ENCODE results near the gene ABHD15.

Gene ABHD15

DNA sequence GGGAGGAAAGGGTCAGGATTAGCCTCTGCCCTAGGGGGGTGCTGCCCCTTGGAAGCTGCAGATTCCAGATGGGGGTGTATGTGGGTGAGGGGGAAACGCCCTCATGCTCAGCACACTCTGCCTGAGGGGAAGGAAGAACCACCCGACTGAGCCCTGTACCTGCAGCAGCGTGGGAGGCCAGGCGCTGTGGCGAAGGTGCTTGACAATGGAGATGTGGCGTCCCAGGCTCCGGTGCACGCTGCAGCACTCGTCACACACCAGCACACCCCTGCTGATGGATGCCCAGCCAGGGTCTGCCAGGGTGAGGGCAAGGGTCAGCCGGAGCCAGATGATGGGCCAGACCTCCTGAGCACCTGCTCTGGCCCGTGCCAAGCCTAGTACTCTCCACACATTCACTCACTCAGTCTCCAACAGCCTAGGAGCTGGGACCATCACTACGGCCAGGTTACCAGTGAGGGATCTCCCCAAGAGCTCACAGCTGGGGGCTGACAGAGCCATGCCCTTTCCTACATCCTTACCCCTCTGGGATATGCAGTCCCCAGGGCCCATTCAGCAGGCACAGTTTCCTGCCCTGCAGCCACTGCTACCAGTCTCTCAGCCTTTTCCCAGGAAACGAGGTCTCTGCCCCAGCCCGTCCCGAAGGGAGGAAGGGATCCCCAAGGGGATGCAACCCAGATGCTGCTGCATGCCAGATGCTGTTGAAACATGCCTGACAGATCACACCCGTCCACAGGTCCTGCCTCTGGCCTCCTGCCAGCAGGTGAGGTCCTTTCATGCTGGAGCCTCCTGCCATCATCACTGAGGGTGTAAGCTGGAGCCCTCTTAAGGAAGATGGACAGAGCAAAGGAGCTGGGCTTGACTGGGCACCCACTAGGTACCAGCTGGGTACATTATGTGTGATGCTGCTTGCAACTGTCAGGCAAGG is 16.7 kb upstream of the ABHD15 start:
- peak; percentile 27 for DNase-seq (ENCODE audit: low spot score)

DNA sequence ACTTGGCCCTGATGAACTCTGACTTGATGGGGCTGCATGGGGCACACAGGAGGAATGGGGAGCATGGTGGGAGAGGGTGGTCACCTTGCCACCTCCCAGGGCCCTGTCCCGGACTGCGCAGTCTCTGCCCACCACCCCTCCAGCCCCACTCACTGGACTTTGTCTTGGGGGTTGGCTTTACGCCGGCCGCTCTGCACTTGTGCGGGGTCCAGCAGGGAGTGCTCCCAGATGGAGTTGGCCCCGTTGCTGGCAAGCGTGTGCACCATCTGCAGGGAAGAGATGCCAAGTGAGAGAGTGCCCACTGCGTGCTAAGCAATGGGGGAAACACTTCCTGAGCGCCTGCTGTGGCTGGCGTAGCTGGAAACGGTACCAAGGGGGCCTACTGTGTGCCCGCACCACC is 15.9 kb upstream of the ABHD15 start:
- DNase-seq (ENCODE audit: low spot score): peak; percentile 92

DNA sequence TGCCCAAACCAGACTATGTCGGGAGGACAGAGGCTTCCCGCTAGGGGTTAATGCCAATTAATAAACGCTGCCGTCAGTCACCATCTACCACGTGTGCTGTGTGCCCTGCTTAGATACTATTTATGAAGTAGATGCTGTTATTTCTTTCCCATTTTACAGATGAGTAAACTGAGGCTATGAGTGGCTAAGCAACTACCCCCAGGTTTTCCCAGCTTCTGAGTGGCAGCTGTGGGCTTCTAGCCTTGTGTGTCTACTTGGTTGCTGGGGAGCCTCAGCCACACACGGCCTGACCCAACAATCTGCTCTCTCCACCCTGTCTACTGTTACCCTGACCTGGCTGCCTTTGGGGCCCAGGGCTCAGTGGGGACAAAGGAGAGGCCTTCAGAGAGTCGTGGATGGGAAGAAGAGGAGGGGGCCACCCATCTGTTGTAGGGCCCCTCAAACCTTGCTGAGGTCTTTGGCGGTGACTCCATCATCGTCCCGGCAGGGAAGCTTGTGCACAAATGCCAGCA is 15.5 kb upstream of the ABHD15 start:
- DNase-seq (ENCODE audit: low spot score): no peak

DNA sequence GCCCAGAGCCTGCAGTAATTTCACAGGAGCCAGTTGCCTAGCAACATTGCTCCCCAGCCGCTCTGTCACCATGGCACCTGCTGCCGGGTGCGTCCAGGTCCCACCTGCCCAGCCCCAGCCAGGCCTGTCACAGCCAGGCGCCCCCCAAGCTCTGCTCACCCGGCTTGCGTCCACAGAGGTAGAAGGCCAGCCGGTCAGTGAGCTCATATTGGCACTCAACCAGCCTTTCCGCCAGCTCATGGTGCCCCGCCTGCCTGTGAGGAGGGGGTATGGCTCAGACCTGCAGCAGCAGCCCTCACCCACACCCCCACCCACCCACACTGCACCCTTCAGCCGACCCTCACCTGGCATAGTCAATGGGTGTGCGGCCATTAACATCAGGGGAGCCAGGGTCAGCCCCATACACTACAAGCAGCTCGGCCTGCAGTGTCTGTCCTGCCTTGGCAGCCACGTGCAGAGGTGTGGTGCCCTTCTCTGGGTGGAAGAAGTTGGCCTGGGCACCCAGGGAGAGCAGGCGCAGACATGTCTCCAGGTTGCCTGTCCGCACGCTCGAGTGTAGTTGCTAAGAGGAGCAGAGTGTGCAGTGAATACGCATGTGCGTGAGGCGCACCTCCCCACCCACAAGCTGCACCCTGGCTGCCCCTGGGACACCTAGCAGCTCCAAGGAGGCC is 14.9 kb upstream of the ABHD15 start:
- peak; percentile 8 for DNase-seq (ENCODE audit: low spot score)

DNA sequence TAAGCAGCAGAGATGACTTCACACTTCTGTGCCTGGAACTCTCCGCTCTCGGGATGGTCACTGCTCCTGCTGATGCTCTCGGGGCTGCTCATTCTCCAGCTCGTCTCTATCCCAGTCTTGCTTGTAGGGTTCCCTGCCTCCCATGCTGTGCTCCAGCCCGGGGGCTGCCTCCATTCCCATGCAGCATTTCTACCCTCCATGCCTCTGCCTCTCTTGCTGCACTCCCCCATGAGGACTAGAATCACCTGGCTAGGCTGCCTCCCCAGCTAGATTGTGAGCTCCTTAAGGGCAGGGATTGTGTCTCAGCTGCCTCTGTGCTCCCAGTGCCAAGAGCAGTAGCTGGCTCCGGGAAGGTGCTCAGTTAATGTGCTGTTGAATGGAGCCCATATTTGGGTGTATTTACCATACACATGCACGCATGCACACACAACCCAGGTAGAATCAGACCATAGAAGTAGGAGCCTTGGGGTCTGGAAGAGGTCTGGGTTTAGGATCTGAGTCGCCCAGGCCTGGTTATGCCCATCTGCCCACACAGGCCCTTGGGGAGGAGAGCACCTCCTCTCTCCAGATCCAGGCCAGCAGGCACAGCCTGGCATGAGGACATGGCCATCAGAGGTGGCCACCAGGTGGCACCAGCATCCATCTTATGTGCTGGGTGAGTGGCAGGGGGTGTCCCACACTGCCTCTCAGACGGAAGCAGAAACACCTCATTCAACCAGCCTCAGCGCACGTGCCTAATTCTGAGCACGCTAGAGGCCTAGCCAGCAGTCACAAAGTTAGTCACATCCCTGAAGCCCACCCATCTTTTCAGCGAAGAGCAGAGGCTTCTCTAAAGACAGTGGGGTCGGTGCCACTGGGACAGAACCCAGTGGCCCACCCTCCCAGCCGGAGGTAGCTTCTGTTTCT is 13.3 kb upstream of the ABHD15 start:
- DNase-seq (ENCODE audit: low spot score): peak; percentile 87

DNA sequence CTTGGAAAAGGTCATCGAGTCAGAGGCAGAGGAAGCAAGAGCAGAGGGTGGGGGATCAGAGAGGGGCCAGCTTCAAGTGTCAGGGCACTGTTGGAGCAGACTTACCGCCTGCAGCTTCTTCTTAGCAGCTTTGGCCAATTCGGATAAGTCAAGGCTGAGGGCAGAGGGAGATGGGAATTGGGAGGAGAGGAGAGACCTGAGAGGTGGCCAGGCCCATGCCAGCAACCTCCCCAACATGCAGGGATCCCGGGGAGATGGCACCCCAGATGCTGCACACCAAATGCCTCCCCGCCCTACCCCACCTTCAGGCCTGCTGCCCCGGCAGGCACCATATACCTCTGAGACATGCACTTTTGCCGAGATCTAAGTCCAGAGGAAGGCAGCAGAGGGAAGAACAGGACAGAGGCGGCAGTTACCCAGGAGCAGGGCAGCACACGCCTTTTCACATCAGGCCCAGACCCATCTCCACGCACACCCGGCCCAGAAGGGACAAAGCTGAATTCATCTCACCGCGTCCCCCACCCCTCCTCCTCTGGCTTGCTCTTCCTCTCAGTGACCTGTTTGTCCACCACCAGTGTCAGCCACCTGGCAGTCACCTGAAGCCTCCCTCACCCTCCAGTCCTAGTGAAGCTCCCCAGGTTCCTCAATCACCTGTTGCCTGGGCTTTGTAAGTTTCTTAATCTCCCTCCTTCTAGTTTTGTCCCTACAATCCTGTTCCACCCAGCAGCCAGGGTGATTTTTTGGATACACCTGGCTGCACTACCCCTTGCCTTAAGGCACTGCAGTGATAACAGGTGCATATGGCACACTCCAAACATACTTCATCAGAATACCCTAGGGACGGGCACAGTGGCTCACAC is 12.0 kb upstream of the ABHD15 start:
- DNase-seq (ENCODE audit: low spot score): peak; percentile 3

DNA sequence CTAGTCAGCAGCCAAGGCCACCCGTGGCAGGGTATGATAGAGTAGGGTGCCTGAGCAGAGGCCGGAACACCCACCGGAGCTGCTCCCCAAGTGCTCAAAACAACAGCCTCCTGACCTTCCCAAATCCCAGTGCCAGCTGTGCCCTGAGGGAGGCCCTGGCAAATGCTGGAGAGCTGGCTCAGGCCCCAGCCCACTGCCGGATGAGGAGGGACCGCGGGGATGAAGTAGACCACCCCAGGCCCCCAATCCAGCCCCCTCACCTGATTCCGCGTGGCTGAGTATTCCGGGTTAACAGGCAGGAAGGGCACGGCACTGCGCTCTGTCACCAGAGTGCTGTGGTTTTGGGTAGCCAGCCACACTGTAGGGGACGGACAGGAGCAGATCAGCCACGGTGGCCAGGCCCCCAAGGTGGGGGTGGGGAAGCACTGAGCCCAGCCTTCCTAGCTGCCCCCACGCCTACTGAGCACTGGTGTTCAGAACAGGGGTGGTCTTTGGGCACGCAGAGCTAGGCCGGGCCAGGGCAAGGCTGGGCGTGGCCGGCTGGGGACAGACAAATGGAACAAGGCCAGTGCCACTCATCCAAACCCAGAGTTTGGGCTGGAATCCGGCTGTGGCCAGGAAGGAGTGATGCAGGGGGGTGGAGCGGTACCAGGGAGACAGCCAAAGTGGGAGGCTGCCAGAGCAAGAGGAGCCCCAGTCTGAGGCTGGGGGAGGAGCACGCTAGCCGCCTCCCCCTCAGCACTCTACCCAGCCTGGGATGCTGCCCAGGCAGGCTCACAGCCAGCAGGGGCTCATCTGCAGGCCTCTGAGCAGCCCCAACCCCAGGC is 10.8 kb upstream of the ABHD15 start:
- peak; percentile 77 for DNase-seq (ENCODE audit: low spot score)

DNA sequence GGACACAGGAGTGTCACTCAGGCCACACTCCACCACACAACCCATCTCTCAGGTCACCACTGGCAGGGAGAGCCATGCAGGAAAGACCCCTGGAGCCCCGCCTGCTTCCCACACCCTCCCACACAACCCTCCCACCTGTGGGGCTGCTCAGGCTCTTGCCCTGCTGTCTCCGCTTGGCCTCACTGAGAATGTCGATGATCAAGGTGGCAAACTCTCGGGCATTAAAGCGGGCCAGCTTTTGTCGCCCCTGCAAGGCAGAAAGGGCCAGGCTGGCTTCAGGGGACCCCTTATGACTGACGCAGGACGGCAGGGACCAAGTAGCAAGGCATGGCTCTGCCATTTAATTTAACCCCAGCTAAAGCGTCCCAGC is 10.1 kb upstream of the ABHD15 start:
- no peak for DNase-seq (ENCODE audit: low spot score)

DNA sequence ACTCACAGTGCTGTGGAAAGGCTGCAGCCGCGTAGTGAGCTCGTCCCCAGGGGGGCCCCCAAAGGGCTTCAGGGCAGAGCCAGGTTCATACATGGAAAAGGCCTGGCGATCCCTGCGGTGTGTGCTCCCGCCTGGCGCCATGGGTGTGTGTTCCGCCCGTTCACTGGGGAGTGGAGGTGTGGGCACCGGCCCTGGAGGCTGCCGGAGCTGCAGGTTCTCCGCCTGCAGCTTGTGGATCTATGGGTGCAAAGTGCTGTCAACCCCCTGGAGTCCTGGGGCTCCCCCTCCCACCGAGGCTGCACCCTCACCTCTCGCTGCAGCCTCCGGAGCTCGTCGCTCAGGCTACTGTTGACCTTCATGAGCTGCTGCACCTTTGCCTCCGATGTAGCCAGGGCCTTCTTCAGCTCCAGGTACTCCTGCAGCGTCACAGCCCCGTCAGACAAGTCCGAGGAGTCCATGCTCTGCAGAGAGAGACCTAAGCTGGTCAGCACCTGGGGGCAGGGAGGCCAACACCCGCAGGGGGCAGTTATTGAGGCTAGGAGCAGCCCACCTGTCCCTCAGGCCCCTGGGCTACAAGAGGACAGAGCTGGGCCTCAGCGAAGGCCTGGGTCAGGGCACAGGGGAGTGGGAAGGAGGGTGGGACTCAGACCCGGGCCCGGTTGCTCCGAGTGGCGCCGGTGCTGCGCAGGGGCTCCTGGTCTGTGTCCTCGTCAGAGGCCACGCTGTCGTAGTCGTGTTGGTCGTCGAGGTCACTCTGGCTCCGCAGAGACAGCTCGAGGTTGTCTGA is 9.6 kb upstream of the ABHD15 start:
- DNase-seq (ENCODE audit: low spot score): no peak

DNA sequence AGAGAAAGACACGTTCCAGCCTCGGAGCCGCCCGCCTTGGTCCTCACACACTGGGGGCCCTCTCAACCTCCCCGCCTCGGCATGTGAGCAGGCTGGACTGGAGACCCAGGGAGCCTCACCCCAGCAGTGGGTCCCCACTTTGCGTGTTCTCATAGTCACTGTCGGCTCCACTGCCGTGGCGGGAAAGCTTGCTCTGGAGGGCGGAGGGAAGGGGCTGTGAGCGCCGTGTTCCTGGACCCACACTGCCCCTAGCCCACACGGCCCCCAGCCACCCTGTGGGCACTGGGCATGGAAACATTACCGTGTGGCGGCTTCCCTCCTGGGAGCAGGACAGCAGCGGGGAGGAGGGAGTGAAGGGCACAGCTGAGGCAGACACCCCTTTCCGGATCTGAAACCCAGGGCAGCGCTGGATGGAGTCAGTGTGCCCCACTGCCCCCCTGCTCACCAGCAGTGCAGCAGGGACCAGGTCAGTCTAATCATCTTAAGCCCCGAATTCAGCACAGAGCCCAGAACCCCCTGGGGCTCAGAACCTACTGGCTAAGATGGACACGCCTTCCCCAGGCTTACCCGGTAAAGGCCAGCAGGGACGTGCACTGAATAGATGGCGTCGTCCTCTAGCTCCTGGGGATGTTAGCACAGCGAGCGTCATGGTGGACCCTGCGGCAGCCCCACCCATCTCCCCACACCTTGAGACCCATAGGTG is 8.8 kb upstream of the ABHD15 start:
- DNase-seq (ENCODE audit: low spot score): no peak

DNA sequence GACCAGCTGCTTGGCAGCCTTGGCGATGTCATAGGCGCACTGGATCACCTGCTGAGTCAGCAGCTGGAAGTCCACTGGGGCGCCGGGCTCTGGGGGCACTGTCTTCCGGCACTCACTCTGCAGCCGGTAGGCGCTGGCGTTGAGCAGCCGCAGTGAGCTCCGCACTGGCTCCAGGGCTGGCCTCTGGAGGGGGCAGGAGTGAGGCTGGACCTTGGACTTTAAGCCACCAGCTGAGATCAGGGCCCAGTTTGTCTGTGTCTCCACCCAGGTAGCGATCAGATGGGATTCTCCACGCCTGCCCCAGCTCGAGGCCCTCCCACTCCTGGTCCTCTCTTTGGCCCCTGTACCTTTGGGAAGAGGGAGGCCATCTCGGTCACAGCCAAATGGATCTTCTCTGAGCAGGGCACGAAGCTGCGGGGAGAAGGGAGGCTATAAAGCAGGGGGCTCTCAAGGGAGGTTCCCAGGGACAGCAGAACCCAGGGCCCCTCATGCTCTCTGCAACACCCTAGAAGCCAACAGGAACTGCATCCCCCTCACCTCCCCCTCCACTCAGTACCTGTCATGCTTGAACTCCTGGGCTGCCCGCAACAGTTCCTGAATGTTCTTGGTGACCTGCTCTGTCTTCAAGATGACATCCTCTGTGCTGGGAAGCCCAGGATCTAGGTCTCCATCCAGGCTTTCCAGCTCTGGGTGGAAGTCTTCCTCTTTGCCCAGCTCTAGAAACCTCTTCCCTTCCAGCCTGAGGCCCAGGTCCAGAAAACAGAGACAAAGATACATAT is 8.1 kb upstream of the ABHD15 start:
- DNase-seq (ENCODE audit: low spot score): no peak

DNA sequence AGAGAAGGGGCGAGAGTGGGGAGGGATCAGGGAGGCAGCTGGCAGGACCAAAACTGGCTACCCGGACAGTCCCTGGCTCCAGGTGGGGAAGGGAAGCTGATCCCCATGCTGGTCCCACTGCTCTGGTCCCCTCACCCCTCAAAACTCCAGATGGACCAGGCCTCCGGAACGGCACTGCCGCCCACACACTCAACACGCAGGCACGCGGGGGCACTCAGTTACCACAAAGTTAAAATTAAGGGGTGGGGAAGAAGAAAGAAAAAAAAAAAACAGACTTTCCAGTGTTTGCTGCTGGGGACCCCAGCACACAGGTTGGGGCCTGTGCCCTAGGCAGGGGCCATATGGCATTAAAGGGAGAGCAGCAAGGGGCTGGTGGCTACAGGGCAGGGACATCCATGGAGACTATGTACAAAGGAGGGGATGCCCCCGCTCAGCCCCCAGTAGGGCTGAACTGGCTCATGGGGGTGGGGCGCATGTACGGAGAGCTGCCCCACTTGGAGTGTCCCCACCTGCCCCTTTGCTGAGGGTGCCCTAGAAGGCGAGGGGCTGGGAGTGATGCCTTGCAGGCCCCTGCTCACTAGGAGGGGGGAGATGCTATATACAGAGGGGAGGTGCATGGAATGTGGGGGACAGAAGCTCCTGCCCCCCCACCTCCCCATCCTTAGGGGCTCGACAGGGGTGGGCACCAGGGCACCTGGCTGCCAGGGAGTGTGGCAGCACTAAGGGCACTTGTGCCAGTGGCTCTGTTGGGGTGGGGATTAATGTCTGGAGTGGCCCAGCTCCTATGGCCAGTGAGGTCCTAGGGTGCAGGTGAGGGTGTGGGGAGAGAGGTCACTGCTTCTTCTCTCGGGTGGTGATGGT is 7.3 kb upstream of the ABHD15 start:
- DNase-seq (ENCODE audit: low spot score): peak; percentile 4

DNA sequence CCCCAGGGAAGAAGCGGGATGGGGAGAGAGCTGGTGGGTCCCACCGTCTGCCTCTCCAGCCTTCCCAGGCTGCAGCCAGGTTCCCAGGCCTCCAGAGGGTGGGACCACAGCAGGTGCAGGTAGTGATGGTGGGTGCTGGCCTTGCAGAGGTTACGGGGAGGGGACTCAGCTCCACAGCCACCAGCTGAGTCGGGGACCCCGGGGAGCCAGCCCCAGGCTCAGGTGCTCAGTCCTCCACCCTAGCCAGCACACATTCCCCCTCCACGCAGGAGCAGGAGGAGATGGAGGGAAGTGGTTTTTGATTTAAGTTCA is 6.7 kb upstream of the ABHD15 start:
- peak; percentile 4 for DNase-seq (ENCODE audit: low spot score)

DNA sequence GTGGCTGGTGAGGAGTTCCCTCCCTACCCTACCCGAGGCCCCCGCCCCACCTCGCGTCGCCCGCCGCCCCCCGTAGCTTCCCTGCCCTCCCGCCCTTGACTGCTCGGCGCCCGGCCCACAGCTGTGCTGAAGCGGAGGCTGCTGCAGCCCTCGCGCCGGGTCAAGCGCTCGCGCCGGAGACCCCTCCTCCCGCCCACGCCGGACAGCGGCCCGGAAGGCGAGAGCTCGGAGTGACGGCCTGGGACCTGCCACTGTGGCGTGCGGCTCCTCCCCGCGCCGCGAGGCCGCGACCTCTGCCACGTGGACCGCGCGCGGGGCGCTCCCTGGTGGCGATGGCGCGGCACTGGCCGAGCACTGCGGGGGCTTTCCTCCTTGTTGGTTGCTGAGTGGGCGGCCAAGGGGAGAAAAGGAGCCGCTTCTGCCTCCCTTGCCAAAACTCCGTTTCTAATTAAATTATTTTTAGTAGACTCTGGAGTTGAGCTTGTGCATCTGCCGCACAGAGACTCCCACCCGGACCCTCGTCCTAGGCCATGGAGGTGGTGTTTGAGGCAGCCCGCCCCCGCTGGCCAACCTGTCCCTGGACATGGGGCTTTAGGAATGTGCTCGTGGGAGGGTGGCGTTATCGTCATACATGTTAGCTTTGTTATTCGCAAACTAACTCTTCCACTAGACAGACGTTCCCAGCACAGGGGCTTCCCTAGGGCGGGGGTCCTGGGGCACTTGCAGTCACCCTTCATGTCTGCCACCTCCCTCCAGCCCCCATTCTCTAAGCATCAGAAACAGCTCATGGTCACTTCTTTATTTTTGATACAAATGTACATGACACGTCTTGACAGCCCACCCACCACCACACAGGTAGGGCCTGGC is 6.1 kb upstream of the ABHD15 start:
- peak; percentile 50 for DNase-seq (ENCODE audit: low spot score)

DNA sequence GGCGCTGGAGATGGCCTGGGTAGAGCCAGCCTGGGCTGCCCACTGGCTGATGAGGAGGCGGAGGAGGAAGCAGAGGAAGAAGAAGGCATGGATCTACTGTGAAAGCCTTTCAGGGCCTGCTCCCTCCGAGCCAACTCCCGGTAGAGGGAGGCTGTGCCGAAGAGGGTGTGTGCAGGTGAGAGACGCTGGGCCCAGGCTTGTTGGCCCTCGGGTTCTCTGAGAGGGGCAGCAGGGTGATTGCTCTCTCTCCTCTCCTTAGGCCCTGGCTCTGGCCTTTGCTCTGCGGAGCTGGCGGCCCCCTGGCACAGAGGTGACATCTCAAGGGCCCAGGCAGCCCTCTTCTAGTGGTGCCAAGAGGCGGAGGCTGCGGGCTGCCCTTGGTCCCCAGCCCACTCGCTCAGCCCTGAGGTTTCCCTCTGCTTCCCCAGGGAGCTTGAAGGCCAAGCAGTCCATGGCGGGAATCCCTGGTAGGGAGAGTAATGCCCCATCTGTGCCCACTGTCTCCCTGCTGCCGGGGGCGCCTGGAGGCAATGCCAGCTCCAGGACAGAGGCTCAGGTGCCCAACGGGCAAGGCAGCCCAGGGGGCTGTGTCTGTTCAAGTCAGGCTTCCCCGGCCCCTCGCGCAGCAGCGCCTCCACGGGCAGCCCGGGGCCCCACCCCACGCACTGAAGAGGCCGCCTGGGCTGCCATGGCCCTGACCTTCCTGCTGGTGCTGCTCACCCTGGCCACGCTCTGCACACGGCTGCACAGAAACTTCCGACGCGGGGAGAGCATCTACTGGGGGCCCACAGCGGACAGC is 5.2 kb upstream of the ABHD15 start:
- no peak for DNase-seq (ENCODE audit: low spot score)

Data from globus pallidus (tissue), 1 donor.